ENCODE results near the gene ORC4. TPM values are rescaled to one million over a fixed set of nuclear protein-coding genes. Genes with fewer than 3 reads are reported as not detected.

Gene ORC4
- total and polyA plus RNA-seq, 2 of the 8 experiments (the other 6 are each of a cell fraction or from before 2014, with no cell fraction given): 22.7 to 63.7 TPM

DNA sequence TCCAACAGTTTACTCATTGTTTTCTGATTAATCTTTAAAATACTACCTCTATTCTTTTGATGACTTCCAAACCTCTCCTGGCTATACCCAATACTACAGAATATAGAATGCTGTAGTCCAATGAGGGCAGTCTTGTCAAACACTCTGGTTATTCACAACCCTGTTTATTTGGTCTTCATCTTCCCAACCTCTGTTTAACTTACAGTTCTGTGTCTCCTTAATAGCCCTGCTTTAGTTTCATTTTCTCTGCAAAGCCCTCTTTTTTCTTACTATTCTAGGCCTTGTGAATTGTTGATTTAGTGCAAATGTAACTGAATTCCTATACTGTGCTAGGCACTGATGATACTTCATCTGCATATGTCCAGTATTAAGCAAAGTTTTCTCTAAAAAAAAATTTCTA lies 135.7 kb downstream of the ORC4 start:
- FAIRE-seq (no peak), DNase-seq (ENCODE audit: low read depth in 1 of 2, low spot score in 2 of 2) (no peak)
- Histone ChIP-seq H3K9me3 (ENCODE audit: insufficient read depth in 2 of 2, low read depth in 1 of 2, low read length in 1 of 2) (no peaks in the 10 kb centered on the region), H3K27ac (ENCODE audit: low read depth, low read length) (no peak overlapping the region), H2BK12ac (ENCODE audit: low read depth, low read length) (no peak overlapping the region), H2BK120ac (replicated peaks; ENCODE audit: low read depth, low read length) (no peak overlapping the region), H3K14ac (ENCODE audit: insufficient read length) (no peak overlapping the region), H3K4ac (replicated peaks; ENCODE audit: insufficient read length, low read depth, low read length) (no peak overlapping the region), H3K9ac (replicated peaks in 1 of 4; ENCODE audit: extremely low read depth in 1 of 4, low read depth in 3 of 4, low read length in 3 of 4) (no peak overlapping the region), H3K23me2 (ENCODE audit: low read depth, low read length) (no peaks in the 10 kb centered on the region; the same call in 1 of the 2 replicates), H3K56ac (replicated peaks; ENCODE audit: insufficient read length, low read depth, low read length) (no peak overlapping the region), H3K79me1 (ENCODE audit: low read depth, low read length) (no peaks in the 10 kb centered on the region), H2BK20ac (ENCODE audit: low read length) (no peak overlapping the region), H3K23ac (ENCODE audit: insufficient read length) (no peak overlapping the region), H2AK5ac (ENCODE audit: low read depth, low read length) (no peak overlapping the region), H2BK5ac (ENCODE audit: low read depth, low read length) (no peak overlapping the region), H3K4me3 (ENCODE audit: extremely low read depth in 1 of 4, insufficient read depth in 2 of 4, low read depth in 3 of 4, low read length in 4 of 4) (no peak overlapping the region), H4K5ac (ENCODE audit: insufficient read length, low read depth, low read length) (no peak overlapping the region), H3K79me2 (ENCODE audit: control insufficient read depth in 1 of 2, insufficient read depth in 2 of 2, low read length in 2 of 2) (peaks cover 0 to 94% of the 10 kb centered on the region in 2 experiments; a peak in 2 of 4 replicates), H2AFZ (ENCODE audit: low read length) (no peak overlapping the region), H4K8ac (ENCODE audit: extremely low read depth, insufficient read depth, low read length) (no peak overlapping the region), H4K20me1 (replicated peaks in 1 of 2; ENCODE audit: control insufficient read depth in 1 of 2, insufficient read depth in 2 of 2, low read length in 2 of 2) (peaks cover 0 to 2% of the 10 kb centered on the region in 2 experiments), H2BK15ac (ENCODE audit: low read length) (no peak overlapping the region), H3K4me2 (ENCODE audit: insufficient read depth in 1 of 2, low read depth in 2 of 2, low read length in 2 of 2) (no peak overlapping the region), H3K27me3 (replicated peaks in 1 of 4; ENCODE audit: control insufficient read depth in 3 of 4, extremely low read depth in 1 of 4, insufficient read depth in 3 of 4, low read length in 3 of 4) (no peaks in the 10 kb centered on the region), H3K36me3 (ENCODE audit: control insufficient read depth in 2 of 4, insufficient read depth in 4 of 4, low read length in 3 of 4) (no peaks in the 10 kb centered on the region), H3K4me1 (replicated peaks in 1 of 4; ENCODE audit: control insufficient read depth in 3 of 4, insufficient read depth in 4 of 4, low read length in 3 of 4) (peaks cover 0 to 4% (median 0%) of the 10 kb centered on the region in 4 experiments; a peak in 1 of 7 replicates), H4K91ac (replicated peaks; ENCODE audit: insufficient read length, low read length) (no peak overlapping the region), H3K18ac (ENCODE audit: extremely low read depth, low read length) (no peak overlapping the region)
- ChIA-PET CTCF (ENCODE audit: partially characterized antibody) (interaction anchor here (0.6 to 0.8 kb wide), 2 partner anchors 25 to 426 kb away, joined by 3 read pairs; no protein-coding TSS in a partner anchor), POLR2A (ENCODE audit: partially characterized antibody) (no interaction called here)
- TF ChIP-seq SRF (IDR thresholded peaks at IDR 0.05; ENCODE audit: low read depth, low read length) (no peak), RAD21 (IDR thresholded peaks at IDR 0.05 in 1 of 2, conservative IDR thresholded peaks at IDR 0.05 in 1 of 2; ENCODE audit: low read depth in 2 of 2, low read length in 2 of 2) (no peak), RNF2 (IDR thresholded peaks at IDR 0.05; ENCODE audit: borderline replicate concordance, low read depth, low read length, missing control alignments, poor library complexity, severe bottlenecking) (no peak), EGR1 (IDR thresholded peaks at IDR 0.05; ENCODE audit: borderline replicate concordance, low read depth, low read length) (no peak), ZNF274 (IDR thresholded peaks at IDR 0.05; ENCODE audit: borderline replicate concordance, extremely low read depth, low read length) (no peak), RFX5 (IDR thresholded peaks at IDR 0.05; ENCODE audit: borderline replicate concordance, low read depth, low read length) (no peak), EZH2 (IDR thresholded peaks at IDR 0.05; ENCODE audit: low read depth, low read length, severe bottlenecking) (no peak), SAP30 (IDR thresholded peaks at IDR 0.05; ENCODE audit: insufficient read depth, insufficient replicate concordance, low read length) (no peak), SIX5 (IDR thresholded peaks at IDR 0.05; ENCODE audit: low read depth, low read length) (no peak), SP1 (IDR thresholded peaks at IDR 0.05; ENCODE audit: low read depth, low read length) (no peak), YY1 (IDR thresholded peaks at IDR 0.05; ENCODE audit: low read depth, low read length) (no peak), BACH1 (IDR thresholded peaks at IDR 0.05; ENCODE audit: low read length) (no peak), SP2 (IDR thresholded peaks at IDR 0.05; ENCODE audit: low read length) (no peak)
- TF ChIP-seq, protein P1, sequence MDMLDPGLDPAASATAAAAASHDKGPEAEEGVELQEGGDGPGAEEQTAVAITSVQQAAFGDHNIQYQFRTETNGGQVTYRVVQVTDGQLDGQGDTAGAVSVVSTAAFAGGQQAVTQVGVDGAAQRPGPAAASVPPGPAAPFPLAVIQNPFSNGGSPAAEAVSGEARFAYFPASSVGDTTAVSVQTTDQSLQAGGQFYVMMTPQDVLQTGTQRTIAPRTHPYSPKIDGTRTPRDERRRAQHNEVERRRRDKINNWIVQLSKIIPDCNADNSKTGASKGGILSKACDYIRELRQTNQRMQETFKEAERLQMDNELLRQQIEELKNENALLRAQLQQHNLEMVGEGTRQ (IDR thresholded peaks at IDR 0.05; ENCODE audit: low read length): no peak

Measured in H1 (cell line).